Thyroid gland (tissue), 4 donors: ENCODE data around the gene DHRS2. TPM values are rescaled to one million over a fixed set of nuclear protein-coding genes. Genes with fewer than 3 reads are reported as not detected.
"Not testable (repeated sequence)": the region's sequence is repeated elsewhere in the genome, so short reads cannot be mapped to it uniquely, and the experiment has no call there.

ENCODE experiments used
- DNase-seq, 2 donors: peaks; one replicate each; pipeline ENCODE4 v3.0.0-alpha.2; 2019
- H3K27ac ChIP-seq, 3 donors: fragments of 200-600 bp; sonication (generic); 1 replicate in 2 of 3; 2 replicates in 1 of 3; pipeline ENCODE4 v1.5.1; 2016 to 2019; ENCODE audit warnings: mild to moderate bottlenecking in 1 of 3, moderate library complexity in 1 of 3
- H3K27me3 ChIP-seq: fragments of 200-600 bp; sonication (generic); one replicate; pipeline ENCODE4 v1.5.1; 2019
- H3K36me3 ChIP-seq, 2 donors: fragments of 200-600 bp; sonication (generic); one replicate each; pipeline ENCODE4 v1.5.1; 2016 to 2019
- H3K4me1 ChIP-seq, 2 donors: fragments of 200-600 bp; sonication (generic); one replicate each; pipeline ENCODE4 v1.5.1; 2017 to 2019
- H3K4me3 ChIP-seq, 3 donors: fragments of 200-600 bp; sonication (generic); replicated peaks in 1 of 3; 1 replicate in 2 of 3; 2 replicates in 1 of 3; pipeline ENCODE4 v1.5.1; 2016; ENCODE audit warnings: mild to moderate bottlenecking in 1 of 3
- H3K9me3 ChIP-seq: fragments of 200-600 bp; sonication (generic); one replicate; pipeline ENCODE4 v1.5.1; 2017
- POLR2A ChIP-seq, 2 donors: fragments of 450-650 bp; IDR thresholded peaks; one replicate each; pipeline ENCODE4 v1.6.1; 2017; ENCODE audit warnings: antibody characterized with exemption in 2 of 2, mild to moderate bottlenecking in 2 of 2, moderate library complexity in 1 of 2
- WGBS, 2 donors: methylation state at CpG; one replicate each; pipeline ENCODE4 v1.1.5; 2017; 5-methylcytosine and 5-hydroxymethylcytosine counted together
- intact Hi-C: fragments of 100-400 bp; cut with DNase I; formaldehyde crosslinking; loops from one replicate; pipeline ENCODE4 v1.15.1; 2023
- total RNA-seq, 4 donors: library from RNA; depleted of rRNA; stranded (reverse); fragments of >200 nt; gene quantifications; one replicate each; pipeline ENCODE4 v1.2.3, GENCODE V29; 2016
- TF ChIP-seq, protein P1 (sequence below), 6 experiments: fragments of 200-600 bp in 3 of 6; fragments of 450-650 bp in 3 of 6; sonication (generic) in 3 of 6; IDR thresholded peaks; one replicate each; pipeline ENCODE4 v1.5.1; 2016 to 2019; ENCODE audit warnings: antibody characterized with exemption in 6 of 6, mild to moderate bottlenecking in 2 of 6, inconsistent platforms in 1 of 6, moderate library complexity in 1 of 6

DHRS2 gene
- total RNA-seq, 4 donors from 2014 or later: not detected

DNA sequence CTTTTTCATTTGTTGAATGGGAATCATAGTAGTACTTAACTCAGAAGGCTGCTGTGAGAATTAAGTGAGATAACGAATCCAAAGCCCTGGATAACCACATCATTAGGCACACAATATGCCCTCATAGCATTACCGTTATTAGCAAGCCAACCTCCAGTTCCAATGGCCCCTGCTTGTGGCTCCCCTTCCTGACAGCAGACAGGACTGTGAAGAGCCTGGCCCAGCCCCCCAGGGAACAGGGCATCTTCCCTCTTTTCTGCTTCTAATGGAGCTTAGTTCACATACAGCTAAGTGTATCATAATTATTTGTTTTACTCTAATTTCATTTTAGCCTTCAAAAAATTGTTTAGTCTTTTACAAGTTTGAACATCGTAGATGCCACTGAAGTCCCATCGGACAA lies 39.7 kb downstream of the DHRS2 start:
- DNase-seq: no peak
- Histone ChIP-seq H3K36me3 (no peaks in the 10 kb centered on the region), H3K27me3 (no peaks in the 10 kb centered on the region), H3K4me3 (no peak overlapping the region), H3K27ac (no peak overlapping the region), H3K9me3 (no peaks in the 10 kb centered on the region), H3K4me1 (no peaks in the 10 kb centered on the region)
- TF ChIP-seq POLR2A (IDR thresholded peaks at IDR 0.05): no peak
- TF ChIP-seq, protein P1, sequence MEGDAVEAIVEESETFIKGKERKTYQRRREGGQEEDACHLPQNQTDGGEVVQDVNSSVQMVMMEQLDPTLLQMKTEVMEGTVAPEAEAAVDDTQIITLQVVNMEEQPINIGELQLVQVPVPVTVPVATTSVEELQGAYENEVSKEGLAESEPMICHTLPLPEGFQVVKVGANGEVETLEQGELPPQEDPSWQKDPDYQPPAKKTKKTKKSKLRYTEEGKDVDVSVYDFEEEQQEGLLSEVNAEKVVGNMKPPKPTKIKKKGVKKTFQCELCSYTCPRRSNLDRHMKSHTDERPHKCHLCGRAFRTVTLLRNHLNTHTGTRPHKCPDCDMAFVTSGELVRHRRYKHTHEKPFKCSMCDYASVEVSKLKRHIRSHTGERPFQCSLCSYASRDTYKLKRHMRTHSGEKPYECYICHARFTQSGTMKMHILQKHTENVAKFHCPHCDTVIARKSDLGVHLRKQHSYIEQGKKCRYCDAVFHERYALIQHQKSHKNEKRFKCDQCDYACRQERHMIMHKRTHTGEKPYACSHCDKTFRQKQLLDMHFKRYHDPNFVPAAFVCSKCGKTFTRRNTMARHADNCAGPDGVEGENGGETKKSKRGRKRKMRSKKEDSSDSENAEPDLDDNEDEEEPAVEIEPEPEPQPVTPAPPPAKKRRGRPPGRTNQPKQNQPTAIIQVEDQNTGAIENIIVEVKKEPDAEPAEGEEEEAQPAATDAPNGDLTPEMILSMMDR (IDR thresholded peaks at IDR 0.05): no peak
- 78 to 89% methylated on average over 4 of the region's 4 CpGs for whole genome bisulfite sequencing, 2 donors
- intact Hi-C loops: no loop called here

GRCh38 chr14:23681337-23681736 lies 45.2 kb downstream of the DHRS2 start:
- Histone ChIP-seq H3K27ac (no peak overlapping the region), H3K36me3 (no peaks in the 10 kb centered on the region), H3K9me3 (no peaks in the 10 kb centered on the region), H3K4me1 (no peaks in the 10 kb centered on the region), H3K27me3 (no peaks in the 10 kb centered on the region), H3K4me3 (no peak overlapping the region)
- WGBS, 2 donors: 87 to 91% methylated on average over 1 of the region's 1 CpG
- intact Hi-C loops: no loop called here
- TF ChIP-seq, protein P1 (IDR thresholded peaks at IDR 0.05): no peak
- TF ChIP-seq POLR2A (IDR thresholded peaks at IDR 0.05): no peak
- no peak for DNase-seq

DNA sequence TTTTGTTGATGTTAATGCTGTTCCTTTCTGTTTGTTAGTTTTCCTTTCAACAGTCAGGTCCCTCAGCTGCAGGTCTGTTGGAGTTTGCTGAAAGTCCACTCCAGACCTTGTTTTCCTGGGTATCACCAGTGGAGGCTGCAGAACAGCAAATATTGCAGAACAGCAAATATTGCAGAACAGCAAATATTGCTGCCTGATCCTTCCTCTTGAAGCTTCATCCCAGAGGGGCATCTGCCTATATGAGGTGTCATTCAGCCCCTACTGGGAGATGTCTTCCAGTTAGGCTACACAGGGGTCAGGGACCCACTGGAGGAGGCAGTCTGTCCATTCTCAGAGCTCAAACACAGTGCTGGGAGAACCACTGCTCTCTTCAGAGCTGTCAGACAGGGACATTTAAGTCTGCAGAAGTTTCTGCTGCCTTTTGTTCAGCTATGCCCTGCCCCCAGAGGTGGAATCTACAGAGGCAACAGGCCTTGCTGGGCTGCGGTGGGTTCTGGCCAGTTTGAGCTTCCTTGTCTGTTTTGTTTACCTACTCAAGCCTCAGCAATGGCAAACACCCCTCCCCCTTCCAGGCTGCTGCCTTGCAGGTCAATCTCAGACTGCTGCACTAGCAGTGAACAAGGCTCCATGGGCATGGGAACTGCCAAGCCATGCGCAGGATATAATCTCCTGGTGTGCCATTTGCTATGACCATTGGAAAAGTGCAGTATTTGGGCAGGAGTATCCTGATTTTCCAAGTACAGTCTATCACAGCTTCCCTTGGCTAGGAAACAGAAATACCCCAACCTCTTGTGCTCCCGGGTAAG lies 53.7 kb downstream of the DHRS2 start:
- H3K36me3 ChIP-seq, H3K27ac ChIP-seq, H3K27me3 ChIP-seq, intact Hi-C loops, H3K9me3 ChIP-seq, H3K4me3 ChIP-seq, DNase-seq: not testable (repeated sequence)
- 80 to 96% methylated on average over 3 of the region's 3 CpGs for WGBS, 2 donors
- H3K4me1 ChIP-seq: peaks cover 0 to 11% of the 10 kb centered on the region in 2 donors

- DNase-seq: no peak
- peaks cover 0 to 15% of the 10 kb centered on the region in 2 donors for H3K4me1 ChIP-seq
- H3K9me3 ChIP-seq: no peaks in the 10 kb centered on the region
- H3K4me3 ChIP-seq: no peak overlapping the region
- no peaks in the 10 kb centered on the region for H3K27me3 ChIP-seq
- TF ChIP-seq, protein P1 (IDR thresholded peaks at IDR 0.05): no peak
- TF ChIP-seq POLR2A (IDR thresholded peaks at IDR 0.05): no peak
- H3K27ac ChIP-seq: no peak overlapping the region
- WGBS, 2 donors: 97% methylated on average over 1 of the region's 1 CpG
- H3K36me3 ChIP-seq: no peaks in the 10 kb centered on the region
- intact Hi-C loops: no loop called here
Observed at GRCh38 chr14:23692416-23692815, 56.3 kb downstream of the DHRS2 start.

- H3K36me3 ChIP-seq: no peaks in the 10 kb centered on the region
- DNase-seq: no peak
- no peak overlapping the region for H3K4me3 ChIP-seq
- no peaks in the 10 kb centered on the region for H3K27me3 ChIP-seq
- intact Hi-C loops: no loop called here
- 83 to 85% methylated on average over 11 of the region's 11 CpGs for WGBS, 2 donors
- TF ChIP-seq POLR2A (IDR thresholded peaks at IDR 0.05): no peak
- TF ChIP-seq, protein P1 (IDR thresholded peaks at IDR 0.05): no peak
- no peak overlapping the region for H3K27ac ChIP-seq
- no peaks in the 10 kb centered on the region for H3K9me3 ChIP-seq
- H3K4me1 ChIP-seq: peaks cover 0 to 15% of the 10 kb centered on the region in 2 donors
Observed at GRCh38 chr14:23693252-23693775, 57.1 kb downstream of the DHRS2 start.
